HG03457 (cell line): ENCODE results near the gene WASHC4.
"Not testable (repeated sequence)": the region's sequence is repeated elsewhere in the genome, so short reads cannot be mapped to it uniquely, and the experiment has no call there.

Experiments used
- ATAC-seq: cut with Tn5 transposase; IDR thresholded peaks from one replicate; pipeline ENCODE4 v1.9.1; 2021; ENCODE audit warnings: moderate number of reproducible peaks; ENCODE audit not compliant: unreplicated experiment

Gene WASHC4

DNA sequence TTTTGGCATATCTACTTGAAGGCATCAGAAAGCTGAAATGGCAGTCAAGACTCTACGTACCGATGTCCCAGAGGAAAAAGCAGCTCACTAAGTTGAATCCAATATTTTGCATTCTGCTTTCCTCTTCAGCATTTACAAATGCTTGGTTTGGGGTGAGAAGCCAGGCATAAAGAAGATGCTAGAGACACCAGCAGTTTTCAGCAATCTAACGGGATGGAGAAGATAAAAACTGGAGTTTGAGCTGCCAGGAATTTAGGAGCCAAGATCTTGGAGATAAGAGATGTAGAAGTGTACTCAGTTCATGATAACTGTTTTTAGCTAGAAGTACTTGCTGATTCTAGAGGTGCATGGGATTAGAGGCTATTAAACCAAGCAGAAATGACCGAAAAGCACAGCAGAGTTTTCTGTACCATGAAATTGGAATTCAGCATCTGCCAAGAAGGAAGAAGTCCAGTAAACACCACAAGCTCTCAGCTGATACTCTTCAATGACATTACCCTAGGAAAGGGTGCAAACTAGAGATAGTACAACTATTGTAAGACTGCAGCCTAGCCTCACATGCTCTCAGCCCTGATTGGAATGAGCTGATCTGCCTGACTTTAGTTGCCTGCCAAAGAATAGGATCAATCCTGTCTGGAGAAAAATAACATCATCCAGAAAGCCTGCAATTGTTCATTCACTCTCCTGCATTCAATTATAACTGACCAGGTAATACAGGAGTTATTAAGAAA, 15.9 kb upstream of the WASHC4 start:
- ATAC-seq: no peak

DNA sequence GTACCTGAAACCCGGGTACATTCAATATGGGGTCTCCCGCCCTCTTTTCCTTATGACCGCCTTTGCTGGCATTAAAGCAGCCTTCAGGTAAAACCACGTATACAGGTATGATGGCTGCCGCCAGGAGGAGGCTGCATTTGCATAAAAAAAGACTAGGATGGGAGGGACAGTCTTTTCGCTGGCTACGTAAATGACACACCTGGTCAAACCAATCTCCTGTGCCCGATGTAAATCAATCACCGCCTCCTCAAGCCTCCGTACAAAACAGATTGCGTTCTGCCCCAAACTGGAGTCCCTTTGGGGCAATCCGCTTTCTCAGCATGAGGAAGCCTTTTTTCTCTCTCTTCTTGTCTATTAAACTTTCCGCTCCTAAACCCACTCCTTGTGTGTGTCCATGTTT, 15.2 kb upstream of the WASHC4 start:
- no peak for ATAC-seq

DNA sequence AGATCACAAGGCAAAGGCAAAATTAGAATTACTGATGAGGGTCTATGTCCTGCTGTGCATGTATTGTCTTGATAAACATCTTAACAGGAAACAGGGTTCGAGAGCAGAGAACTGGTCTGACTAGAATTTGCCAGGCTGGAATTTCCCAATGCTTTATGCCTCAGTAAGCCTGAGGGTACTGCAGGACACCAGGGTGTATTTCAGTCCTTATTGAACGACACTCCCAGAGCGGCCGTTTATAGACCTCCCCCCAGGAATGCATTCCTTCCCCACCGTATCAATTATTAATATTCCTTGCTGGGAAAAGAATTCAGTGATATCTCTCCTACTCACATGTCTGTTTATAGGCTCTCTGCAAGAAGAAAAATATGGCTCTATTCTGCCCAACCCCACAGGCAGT, 12.2 kb upstream of the WASHC4 start:
- not testable (repeated sequence) for ATAC-seq

DNA sequence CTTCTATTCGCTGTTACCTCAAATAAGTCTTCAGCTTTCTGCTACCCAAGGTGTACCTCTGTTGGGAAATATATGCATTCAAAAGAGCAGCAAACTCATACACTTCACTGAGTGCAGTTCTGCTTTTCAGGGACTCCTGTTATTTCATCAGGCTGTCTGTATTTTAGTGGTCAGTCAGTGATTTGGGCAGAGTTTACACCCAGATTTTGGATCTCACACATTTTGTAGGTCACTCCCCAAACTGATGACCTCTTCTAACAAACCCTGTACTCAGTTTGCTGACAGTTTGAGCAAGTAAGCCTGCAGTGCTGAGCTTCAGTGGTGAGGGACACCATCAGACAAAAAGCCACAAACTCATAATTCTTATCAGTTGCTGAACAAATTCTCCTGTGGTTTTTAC, 8.2 kb upstream of the WASHC4 start:
- no peak for ATAC-seq

DNA sequence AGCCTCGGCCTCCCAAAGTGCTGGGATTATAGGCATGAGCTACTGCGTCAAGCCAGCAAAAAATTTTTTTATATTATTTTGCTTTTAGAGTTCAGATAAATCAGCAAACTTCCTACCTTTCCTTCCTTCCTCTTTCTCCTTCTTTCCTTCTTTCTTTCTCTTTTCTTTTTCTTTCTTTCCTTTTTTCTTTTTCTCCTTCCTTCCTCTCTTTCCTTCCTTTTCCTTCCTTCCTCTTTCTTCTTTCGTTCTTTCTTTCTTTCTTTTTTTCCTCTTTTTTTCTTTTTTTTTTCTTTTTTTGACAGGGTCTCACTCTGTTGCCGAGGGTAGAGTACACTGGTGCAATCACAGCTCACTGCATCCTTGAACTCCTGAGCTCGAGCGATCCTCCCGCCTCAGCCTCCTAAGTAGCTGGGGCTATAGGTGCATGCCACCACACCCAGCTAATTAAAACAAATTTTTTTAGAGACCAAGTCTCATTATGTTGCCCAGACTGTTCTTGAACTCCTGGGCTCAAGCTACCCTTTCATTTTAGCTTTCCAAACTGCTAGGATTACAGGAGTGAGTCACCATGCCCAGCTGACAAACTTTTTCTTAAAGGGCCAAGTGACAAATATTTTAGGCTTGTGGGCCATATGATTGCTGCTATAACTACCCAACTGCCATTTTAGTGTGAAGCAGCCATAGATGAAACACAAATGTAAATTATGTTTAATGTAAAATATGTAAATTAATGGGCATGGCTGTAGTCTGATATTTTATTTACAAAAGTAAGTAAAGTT, 7.1 kb upstream of the WASHC4 start:
- ATAC-seq: no peak

DNA sequence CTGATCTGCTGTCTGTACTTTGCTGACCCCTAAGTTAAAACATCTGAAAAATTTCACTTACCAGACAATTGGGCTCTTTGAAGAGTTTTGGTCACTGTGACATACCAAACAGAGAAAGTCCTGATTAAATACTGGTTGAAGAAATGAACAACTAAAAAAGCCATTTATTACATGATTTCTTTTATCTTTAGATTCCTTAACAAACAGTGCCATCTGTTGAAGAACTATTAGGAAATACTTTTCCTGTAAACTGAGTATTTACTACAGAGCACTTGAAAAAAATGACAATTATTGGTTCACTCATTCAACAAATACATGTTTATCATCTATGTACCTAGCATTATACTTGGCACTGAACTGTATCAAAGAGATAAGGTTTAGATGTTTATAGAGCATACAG, 6.5 kb upstream of the WASHC4 start:
- no peak for ATAC-seq

DNA sequence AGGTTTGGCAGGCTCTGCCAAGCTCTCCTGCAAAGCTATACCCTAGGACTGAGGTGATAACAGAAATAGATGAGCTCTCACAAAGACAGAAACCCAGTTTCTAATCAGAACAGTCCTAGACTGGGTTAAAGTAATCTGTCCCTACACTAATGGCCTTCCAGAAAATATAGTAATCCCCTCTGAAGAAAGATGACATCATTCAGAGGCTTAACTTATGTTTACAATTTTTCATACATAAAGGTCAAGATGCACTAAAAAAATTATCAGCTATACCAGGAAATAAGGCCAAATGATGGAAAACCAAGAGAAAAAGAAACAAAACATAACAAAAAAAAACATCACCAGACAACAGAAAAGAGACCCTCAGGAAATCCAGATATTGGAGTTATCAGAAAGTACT, 4.9 kb upstream of the WASHC4 start:
- no peak for ATAC-seq

DNA sequence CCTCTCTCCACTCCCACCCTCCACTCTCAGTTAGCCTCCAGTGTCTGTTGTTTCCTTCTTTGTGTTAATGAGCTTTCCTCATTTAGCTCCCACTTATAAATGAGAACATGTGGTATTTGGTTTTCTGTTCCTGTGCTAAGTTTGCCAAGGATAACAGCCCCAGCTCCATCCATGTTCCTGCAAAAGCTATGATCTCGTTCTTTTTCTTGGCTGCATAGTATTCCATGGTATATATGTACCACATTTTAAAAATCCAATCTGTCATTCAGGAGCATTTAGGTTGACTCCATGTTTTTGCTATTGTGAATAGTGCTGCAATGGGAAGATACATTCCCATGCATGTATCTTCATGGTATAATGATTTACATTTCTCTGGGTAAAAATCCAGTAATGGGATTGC, 2.8 kb upstream of the WASHC4 start:
- no peak for ATAC-seq

DNA sequence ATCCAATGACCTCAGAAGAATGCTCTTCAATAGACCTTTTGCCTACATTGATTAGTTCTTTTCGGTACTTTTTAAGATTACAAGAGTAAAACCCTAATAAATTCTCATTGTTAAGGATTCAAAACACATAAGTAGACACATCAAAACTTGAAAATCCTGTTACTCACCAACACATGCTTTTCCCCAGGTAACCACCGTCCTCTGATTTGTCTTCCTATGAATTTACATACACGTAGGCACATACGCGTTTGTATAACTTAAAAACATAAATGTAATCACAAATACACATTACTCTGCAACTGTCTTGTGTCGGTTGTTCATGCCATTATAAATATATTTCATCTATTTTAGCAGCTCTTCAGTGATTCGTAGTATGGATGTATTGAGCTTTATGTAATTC, 910 bp upstream of the WASHC4 start:
- no peak for ATAC-seq

DNA sequence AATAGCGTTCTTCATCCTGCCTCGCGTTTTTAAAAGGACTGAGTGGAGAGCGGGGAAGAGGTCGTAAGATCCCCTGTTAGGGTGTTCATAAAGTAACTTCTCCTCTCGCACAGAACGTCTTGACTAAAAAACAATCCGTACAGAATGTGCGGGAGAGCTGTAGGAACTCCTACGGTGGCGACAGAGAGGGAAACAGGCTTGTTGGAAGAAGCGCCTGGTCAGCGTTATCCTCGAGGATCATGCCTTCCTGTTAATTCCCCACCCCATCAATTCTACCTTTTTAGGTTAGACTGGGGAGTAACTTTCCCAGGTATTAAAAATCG, 399 bp upstream of the WASHC4 start:
- no peak for ATAC-seq

DNA sequence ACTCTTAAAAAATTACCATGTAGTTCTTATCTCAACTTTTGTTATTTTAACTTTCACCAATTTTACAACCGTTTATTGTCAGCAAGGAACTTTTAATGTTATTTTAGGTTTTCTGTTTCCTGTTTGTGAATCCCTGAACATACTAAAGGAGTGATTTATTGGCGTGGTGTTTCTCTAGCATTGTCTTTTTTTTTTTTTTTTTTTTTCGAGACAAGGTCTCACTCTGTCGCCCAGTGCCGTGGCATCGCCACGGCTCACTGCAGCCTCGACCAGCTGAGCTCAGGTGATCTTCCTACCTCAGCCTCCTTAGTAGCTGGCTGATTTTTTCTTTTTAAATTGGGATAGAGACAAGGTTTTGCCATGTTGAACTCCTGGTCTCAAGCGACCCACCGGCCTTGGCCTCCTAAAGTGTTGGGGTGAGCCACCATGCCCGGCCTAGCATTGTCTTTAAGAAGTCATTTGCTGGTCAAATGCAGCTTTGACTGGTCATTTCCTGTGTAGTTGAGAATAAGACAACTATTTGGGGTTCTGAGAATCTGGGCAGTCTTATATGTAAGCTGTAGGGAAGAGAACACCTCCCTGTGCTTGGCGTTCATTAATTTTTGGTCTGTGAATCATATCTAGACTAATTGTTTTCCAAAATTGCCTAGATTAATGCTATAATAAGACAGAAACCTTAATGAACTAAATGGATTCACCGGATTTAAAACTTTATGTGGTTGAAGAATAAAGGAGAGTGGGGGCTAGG, 2.1 kb downstream of the WASHC4 start:
- ATAC-seq: peak; percentile 25

DNA sequence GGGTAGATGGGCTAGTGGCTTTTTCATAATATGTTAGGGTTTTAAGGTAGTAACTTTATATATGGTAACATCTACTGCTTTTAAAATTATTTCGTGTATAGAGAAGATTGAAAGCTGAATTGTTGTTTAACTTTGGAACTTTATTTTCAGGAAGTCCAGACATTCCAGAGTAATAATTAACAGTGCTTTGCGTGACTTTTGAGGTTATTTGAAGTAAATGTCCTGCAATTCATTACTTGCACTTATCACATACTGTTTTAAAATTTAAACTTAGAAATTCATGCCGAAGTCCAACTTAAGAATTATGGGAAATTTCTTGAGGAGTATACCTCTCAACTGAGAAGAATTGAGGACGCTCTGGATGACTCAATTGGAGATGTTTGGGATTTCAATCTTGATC, 3.3 kb downstream of the WASHC4 start:
- no peak for ATAC-seq

DNA sequence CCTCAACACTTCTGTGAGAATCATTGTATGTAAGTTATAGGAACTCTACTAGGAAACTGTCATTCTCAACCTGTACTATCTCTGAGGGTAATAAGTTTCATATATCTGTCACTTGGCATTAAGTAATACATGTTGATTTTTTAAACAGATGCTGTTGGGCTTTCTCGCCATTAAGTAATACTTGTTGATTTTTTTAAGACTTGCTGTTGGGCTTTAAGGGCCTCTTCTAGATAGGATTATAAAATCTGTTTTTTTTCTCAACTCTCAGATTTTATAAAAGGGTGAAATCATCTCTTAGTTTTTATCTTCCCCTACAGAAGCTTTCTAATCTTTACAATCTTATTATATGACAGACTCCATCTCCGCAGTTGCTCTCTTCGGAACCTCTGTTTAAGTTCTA, 5.6 kb downstream of the WASHC4 start:
- ATAC-seq: no peak

DNA sequence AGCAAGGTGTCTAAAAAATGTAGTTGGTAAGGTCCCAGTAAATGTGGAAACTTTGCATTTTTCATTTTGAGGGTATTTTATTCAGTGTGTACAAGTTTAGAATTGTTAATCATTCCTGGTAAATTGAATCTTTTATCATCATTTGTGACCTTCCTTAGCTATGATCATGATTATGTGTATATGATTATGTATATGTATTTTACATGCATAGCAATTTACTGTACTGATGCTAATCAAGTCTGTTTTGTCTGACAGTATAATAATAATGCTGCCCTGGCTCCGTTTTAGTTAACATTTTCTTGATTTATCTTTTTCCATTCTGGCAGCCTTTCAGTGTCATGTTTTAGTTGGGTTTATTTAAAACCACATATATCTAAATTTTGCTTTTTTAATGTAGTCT, 9.4 kb downstream of the WASHC4 start:
- no peak for ATAC-seq

DNA sequence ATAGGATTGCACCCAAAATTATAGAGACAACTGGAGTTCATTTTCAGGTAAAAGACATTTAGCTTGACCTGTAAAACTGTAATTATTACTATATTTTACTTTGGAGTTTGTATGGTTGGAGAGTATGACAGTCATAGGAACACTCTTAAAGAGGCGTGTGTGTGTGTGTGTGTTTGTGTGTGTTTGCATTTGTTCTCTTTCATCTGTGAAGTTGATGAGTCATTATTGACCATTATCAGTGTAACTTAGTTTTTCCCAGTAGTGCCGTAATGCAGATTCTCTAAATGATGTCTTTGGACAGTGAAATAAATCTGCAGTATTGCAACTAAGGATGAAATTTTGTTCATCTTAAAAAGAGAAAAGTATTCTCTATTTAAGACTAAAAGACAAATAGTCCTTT, 13.0 kb downstream of the WASHC4 start:
- no peak for ATAC-seq

DNA sequence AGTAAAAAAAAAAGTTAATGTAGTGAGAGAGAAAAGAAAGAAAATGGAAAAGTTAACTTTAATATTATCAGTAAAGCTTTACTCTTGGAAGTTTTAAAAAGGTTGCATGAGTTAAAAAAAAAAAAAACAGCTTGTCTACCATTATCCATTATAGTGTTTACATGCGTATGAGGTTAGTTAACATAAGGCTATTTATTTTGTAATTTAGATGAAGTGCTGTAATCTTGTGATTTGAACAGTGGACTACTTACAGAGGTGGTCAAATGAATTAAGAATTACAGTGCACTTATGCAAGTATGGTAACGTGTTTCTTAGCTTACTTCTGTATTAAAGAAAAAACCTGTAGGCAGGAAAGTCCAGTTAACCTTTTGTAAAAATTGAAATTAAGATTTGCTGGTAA, 30.7 kb downstream of the WASHC4 start:
- ATAC-seq: no peak

DNA sequence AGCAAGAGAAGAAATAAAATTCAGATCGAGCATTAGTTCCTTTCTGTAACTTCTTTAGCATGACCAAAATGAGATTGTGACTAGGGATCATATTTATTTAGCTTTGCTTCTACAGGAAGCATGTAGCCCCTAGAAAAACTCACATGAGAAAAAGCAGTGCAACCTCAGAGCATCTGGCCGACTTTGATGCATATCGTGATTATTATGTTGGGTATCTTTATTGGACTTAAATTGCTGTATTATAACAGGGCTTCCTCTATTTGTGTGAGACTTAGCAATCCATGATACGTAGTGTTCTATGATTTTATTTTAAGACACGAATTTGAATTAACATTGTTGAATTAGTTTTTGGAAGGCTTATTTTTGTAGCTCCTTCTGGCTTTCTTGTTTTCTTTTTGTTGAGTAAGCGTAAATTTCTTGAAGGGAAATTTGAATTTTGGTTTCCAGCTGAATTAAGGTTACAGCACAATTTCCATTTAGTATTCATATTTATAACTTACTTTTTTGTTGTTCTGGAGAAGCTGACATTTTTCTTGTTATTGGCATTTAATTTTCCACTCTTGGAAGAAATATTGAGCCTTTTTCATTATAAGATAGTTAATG, 33.9 kb downstream of the WASHC4 start:
- no peak for ATAC-seq

DNA sequence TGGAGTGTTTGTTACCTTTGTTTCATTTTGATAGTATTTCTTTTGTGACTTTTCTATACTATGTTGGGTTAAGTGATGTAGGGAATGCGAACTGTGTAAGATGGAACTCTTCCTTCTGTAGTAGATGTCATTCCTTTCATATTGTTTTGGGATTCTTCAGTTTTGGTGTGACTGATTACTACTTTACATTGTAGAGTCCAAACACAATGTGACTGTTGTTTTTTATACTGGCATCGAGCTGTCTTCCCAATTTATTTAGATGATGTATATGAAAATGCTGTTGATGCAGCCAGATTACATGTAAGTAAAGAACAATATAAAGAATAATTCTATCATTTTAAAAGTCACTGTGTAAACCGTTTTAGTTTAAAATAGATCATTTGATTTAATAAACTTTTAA, 34.7 kb downstream of the WASHC4 start:
- no peak for ATAC-seq

DNA sequence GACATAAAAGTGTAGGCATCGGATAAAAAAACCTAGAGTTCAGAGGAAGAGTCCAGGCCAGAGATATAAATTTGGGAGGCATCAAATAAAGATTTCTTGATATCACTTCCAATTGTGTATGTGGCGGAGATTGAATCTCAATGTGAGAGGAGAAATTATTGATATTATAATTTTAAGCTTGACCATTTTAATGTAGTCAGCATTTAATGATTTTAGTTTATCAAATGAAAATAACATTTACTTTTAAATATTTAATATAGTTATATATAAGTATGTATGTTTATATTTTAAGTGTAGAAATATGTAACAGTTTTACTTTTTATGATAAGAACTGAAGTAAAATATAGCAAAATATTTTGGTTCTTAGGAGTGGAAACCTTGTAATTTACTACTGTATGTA, 48.7 kb downstream of the WASHC4 start:
- no peak for ATAC-seq

DNA sequence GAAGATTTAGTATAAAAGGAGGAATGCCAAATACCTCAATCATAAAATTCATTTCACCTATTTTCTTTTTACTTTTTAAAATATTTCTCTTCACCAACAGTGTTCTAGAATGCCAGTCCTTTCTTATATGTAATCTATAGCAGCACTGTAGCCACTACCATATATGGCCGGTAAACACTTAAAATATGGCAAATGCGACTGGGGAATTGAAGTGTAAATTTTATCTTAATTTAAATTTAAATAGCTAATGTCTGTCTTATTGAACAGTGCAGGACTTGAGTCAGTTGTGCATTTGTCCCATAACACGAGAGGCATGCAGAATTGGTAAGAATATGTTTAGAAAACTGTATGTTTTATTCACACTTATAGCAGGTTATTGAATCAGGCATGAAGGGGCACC, 50.1 kb downstream of the WASHC4 start:
- no peak for ATAC-seq

DNA sequence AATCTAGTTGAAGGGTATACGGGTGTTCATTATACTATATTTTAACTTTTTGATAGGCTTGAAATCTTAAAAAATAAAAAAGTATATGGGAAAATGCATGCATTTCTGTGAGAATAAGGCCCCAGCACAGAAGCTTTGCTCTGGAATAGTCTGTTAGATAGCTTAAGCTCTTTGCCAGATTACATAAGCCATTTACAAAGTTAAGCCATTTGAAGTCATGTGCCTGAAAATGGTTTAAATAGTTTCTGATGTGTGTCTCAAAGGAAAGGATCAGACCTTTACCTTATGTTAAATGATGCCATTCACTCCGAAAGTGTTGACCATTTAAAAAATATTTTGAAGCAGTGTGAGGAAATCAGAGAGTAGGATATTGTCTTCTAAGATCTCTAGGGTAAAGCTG, 51.3 kb downstream of the WASHC4 start:
- no peak for ATAC-seq

DNA sequence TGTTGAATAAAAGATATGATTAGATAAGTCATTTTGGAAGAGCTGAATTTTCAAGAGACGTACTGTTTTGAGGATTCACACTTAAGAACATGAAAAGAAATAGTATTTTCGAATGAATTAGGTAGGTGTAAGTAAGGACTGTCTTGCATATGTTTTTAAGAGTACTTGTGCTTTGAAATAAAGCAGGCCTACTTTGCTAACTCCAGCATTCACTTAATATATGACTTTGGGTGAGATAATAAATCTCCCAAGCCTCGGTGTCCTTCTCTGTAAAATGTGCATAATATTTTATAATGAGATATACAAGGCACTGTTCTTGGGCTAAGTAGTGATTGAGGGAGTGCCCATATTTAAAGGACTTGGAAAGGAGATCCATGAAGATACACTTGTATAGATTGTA, 54.6 kb downstream of the WASHC4 start:
- ATAC-seq: no peak
